Natural killer cell (primary cell): ENCODE data around the gene IFNG. TPM values are rescaled to one million over a fixed set of nuclear protein-coding genes. Genes with fewer than 3 reads are reported as not detected.
"Not testable (repeated sequence)": the region's sequence is repeated elsewhere in the genome, so short reads cannot be mapped to it uniquely, and the experiment has no call there.

ENCODE experiments used
- ATAC-seq, 3 donors: fragments of 150-1000 bp in 2 of 3; fragments of 200-7000 bp in 1 of 3; cut with Tn5 transposase; 1 replicate in 1 of 3; 2 replicates in 2 of 3; pipeline ENCODE4 v1.10.0; 2021; ENCODE audit warnings: mild to moderate bottlenecking in 2 of 3, moderate library complexity in 2 of 3
- DNase-seq, 2 donors: peaks; one replicate each; pipeline versions ENCODE4 v3.0.0 to v3.0.0-alpha.2; 2013 to 2021; ENCODE audit warnings: mixed read lengths in 1 of 2
- H3K27ac ChIP-seq: one replicate; pipeline ENCODE4 v1.5.1; 2013; ENCODE audit warnings: mild to moderate bottlenecking, low read length
- H3K27me3 ChIP-seq: one replicate; pipeline ENCODE4 v1.6.1; 2013; ENCODE audit warnings: low read length; ENCODE audit not compliant: control insufficient read depth, insufficient read depth
- H3K36me3 ChIP-seq: one replicate; pipeline ENCODE4 v1.6.1; 2013; ENCODE audit warnings: low read length; ENCODE audit not compliant: control insufficient read depth, insufficient read depth
- H3K4me1 ChIP-seq: one replicate; pipeline ENCODE4 v1.6.1; 2013; ENCODE audit warnings: low read length; ENCODE audit not compliant: control insufficient read depth, insufficient read depth
- H3K4me3 ChIP-seq: one replicate; pipeline ENCODE4 v1.5.1; 2013; ENCODE audit warnings: low read length
- H3K9me3 ChIP-seq: one replicate; pipeline ENCODE4 v1.6.1; 2013; ENCODE audit warnings: low read length; ENCODE audit not compliant: control insufficient read depth, insufficient read depth
- H3K27ac Mint-ChIP-seq, 2 donors: one replicate each; pipeline ENCODE4 v1.8.0; 2022; ENCODE audit warnings: mild to moderate bottlenecking in 2 of 2, mixed read lengths in 2 of 2, moderate library complexity in 1 of 2
- H3K27me3 Mint-ChIP-seq, 2 donors: one replicate each; pipeline ENCODE4 v1.8.0; 2022; ENCODE audit warnings: low read depth in 2 of 2, mixed read lengths in 2 of 2
- H3K36me3 Mint-ChIP-seq: one replicate; pipeline ENCODE4 v1.8.0; 2022; ENCODE audit warnings: mixed read lengths
- H3K4me1 Mint-ChIP-seq, 2 donors: one replicate each; pipeline ENCODE4 v1.8.0; 2022; ENCODE audit warnings: mixed read lengths in 2 of 2
- H3K4me3 Mint-ChIP-seq: one replicate; pipeline ENCODE4 v1.8.0; 2022; ENCODE audit warnings: mild to moderate bottlenecking, moderate library complexity, mixed read lengths
- H3K9me3 Mint-ChIP-seq, 2 donors: one replicate each; pipeline ENCODE4 v1.8.0; 2022; ENCODE audit warnings: mixed read lengths in 2 of 2
- WGBS: methylation state at CpG from one replicate; pipeline ENCODE4 v1.1.7; 2013; ENCODE audit warnings: missing lambda C conversion rate; ENCODE audit not compliant: insufficient coverage; 5-methylcytosine and 5-hydroxymethylcytosine counted together
- intact Hi-C: fragments of 100-400 bp; cut with micrococcal nuclease; formaldehyde crosslinking; loops from one replicate; pipeline ENCODE4 v1.14.2; 2022
- total RNA-seq, 4 donors: library from RNA; stranded (reverse); fragments of 120-200 nt in 1 of 4; gene quantifications; one replicate each; pipeline versions ENCODE4 v1.2.3 to v1.2.4, GENCODE V29; 2013 to 2022
- TF ChIP-seq, protein P1 (sequence below): fragments of 200-600 bp; IDR thresholded peaks from one replicate; pipeline ENCODE4 v1.8.0; 2022; ENCODE audit warnings: antibody characterized with exemption

The IFNG gene
- total RNA-seq, result 100 to 1,000 TPM in 2 of 3 donors, 10 to 100 TPM in 1; 66.5 to 248 (median 124) TPM
- 84.2 TPM for total RNA-seq (2013)

DNA sequence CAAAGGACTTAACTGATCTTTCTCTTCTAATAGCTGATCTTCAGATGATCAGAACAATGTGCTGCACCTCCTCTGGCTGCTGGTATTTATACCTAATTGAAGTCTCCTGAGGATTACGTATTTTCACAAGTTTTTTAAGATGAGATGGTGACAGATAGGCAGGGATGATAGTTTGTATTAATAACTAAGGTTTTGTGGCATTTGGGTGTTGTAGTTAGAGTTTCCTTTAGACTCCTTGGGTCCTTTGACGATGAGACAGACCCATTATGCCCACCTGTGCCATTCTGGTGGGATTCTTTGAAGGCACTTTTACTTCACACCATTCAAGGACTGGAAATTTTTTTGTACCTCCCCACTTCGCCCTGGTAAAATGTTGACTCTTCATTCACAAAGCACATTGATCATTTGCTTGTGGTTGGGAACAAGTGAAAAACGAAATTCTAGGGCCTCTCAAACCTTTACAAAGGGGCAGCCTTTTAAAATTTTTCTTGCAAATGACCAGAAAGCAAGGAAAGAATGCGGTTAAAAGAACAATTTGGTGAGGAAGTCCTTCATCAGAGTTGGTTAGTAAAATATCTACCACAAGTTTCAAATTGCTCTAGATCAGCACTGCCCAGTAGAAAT lies at the start of gene IFNG:
TSS of gene IFNG (minus strand) at position 60 of the 624 bp plus-strand sequence. CDS start 125 bp downstream, outside the sequence.
- peaks cover 8% of the 10 kb centered on the region for H3K36me3 ChIP-seq
- H3K36me3 Mint-ChIP-seq, result peaks cover 8% of the 10 kb centered on the region
- ATAC-seq (peak; percentile 70 to 81 (median 80)), DNase-seq (peak; percentile 36 to 79)
- peak within 1 kb of the TSS; percentile 54 for H3K4me3 ChIP-seq
- H3K27me3 ChIP-seq, result no peaks in the 10 kb centered on the region
- H3K9me3 ChIP-seq, result no peaks in the 10 kb centered on the region
- peaks cover 16% of the 10 kb centered on the region for H3K4me1 ChIP-seq
- H3K27me3 Mint-ChIP-seq, result no peaks in the 10 kb centered on the region
- peak within 1 kb of the TSS; percentile 92 for H3K4me3 Mint-ChIP-seq
- peak within 1 kb of the TSS; percentile 66 for H3K27ac ChIP-seq
- H3K9me3 Mint-ChIP-seq, result no peaks in the 10 kb centered on the region
- H3K4me1 Mint-ChIP-seq, result peaks cover 66 to 74% of the 10 kb centered on the region in 2 donors
- 24% methylated on average over 3 of the region's 5 CpGs for WGBS
- peak within 1 kb of the TSS; percentile 83 to 92 for H3K27ac Mint-ChIP-seq
- intact Hi-C loops, result loop anchor here (1.0 to 5.0 kb wide), 5 partner anchors 16 to 648 kb away; partner anchors contain the start of gene MDM2
- TF ChIP-seq, protein P1, sequence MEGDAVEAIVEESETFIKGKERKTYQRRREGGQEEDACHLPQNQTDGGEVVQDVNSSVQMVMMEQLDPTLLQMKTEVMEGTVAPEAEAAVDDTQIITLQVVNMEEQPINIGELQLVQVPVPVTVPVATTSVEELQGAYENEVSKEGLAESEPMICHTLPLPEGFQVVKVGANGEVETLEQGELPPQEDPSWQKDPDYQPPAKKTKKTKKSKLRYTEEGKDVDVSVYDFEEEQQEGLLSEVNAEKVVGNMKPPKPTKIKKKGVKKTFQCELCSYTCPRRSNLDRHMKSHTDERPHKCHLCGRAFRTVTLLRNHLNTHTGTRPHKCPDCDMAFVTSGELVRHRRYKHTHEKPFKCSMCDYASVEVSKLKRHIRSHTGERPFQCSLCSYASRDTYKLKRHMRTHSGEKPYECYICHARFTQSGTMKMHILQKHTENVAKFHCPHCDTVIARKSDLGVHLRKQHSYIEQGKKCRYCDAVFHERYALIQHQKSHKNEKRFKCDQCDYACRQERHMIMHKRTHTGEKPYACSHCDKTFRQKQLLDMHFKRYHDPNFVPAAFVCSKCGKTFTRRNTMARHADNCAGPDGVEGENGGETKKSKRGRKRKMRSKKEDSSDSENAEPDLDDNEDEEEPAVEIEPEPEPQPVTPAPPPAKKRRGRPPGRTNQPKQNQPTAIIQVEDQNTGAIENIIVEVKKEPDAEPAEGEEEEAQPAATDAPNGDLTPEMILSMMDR, result no peak

DNA sequence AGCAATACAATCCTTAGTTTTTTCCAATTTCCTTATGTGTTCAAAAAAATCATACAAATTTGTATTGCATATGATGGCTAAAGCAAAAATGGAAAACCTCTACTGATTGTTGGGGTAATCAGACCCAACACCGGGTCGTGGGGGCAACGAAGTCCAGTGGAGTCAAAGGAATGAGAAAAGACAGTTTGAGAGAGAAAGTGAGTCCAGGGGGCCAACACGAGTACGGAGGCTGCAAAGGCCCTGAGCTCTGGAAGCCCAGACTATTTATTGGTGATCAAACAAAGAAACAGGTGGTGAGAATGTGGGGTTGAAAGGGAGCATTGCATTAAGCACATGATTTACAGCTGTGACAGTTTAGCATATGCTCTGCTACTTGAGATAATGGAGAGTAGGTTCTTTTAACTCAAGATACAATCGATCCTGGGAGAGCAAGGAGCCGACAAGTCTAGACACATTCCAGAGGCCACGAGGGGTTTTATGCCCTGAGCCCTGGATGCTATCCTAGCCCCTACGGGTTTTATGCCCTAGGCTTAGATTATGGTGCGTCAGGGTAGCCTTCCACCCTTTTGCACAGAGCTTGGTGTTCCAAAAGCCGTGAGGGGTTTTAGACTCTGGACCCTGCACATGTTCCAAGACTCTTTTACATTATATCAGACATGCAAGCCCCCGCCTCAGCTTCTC lies 49.6 kb upstream of the IFNG start:
- H3K36me3 Mint-ChIP-seq, H3K27ac ChIP-seq, H3K9me3 Mint-ChIP-seq, H3K27me3 ChIP-seq, H3K4me3 ChIP-seq, H3K4me1 Mint-ChIP-seq, H3K27ac Mint-ChIP-seq, H3K9me3 ChIP-seq, H3K4me3 Mint-ChIP-seq, H3K36me3 ChIP-seq, ATAC-seq, DNase-seq, intact Hi-C loops, H3K4me1 ChIP-seq: not testable (repeated sequence)
- 87% methylated on average over 11 of the region's 12 CpGs for WGBS
- H3K27me3 Mint-ChIP-seq, result peaks cover 19 to 26% of the 10 kb centered on the region in 2 donors

DNA sequence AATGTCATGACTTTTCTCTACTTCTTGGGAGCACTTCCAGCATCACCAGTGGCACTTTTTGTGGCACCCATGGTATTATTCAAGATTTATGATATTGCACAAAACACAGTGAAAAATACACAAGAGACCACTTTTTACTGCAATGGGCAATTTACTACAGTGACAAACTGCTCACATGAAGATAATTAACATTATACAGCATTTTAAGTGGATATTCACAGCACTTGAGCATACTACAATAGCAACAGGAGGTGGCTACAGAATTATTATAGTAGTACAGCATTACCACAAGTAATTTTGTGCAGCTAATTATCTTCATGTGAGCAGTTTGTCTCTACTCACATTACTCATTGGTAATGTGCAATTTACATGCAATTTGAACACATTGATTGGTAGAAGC lies 47.7 kb upstream of the IFNG start:
- no peak for DNase-seq
- Mint-ChIP-seq H3K27ac (no peak overlapping the region), H3K36me3 (no peaks in the 10 kb centered on the region), H3K4me3 (no peak overlapping the region), H3K9me3 (no peaks in the 10 kb centered on the region), H3K4me1 (peaks cover 14 to 15% of the 10 kb centered on the region in 2 donors), H3K27me3 (peaks cover 7 to 17% of the 10 kb centered on the region in 2 donors)
- H3K4me3 ChIP-seq, result no peak overlapping the region
- H3K36me3 ChIP-seq, result no peaks in the 10 kb centered on the region
- no peak overlapping the region for H3K27ac ChIP-seq
- H3K4me1 ChIP-seq, result peaks cover 8% of the 10 kb centered on the region
- no peaks in the 10 kb centered on the region for H3K9me3 ChIP-seq
- ATAC-seq, result no peak
- TF ChIP-seq, protein P1, result no peak
- H3K27me3 ChIP-seq, result no peaks in the 10 kb centered on the region
- intact Hi-C loops, result no loop called here

DNA sequence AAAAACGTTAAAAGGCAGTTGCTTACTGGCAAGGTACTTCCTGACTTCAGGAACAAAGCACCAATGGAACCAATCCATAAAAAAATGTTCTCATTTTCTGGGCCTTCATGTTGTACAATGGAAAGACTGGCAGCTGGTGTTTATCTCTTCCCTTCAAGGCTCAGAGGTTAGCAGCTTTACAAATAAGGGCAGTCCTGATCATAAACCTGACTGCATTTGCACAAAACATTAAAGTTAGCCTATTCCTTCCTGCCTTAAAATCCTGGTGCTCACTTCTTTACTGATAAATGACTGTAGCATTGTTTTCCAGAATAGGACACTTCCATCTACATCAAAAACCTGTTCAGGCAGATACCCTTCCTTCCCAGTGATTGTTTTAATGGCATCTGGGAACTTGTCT lies 46.9 kb upstream of the IFNG start:
- H3K27ac ChIP-seq, result no peak overlapping the region
- H3K4me1 ChIP-seq, result peaks cover 9% of the 10 kb centered on the region
- H3K4me3 ChIP-seq, result no peak overlapping the region
- H3K9me3 ChIP-seq, result no peaks in the 10 kb centered on the region
- TF ChIP-seq, protein P1, result no peak
- Mint-ChIP-seq H3K27ac (no peak overlapping the region), H3K9me3 (no peaks in the 10 kb centered on the region), H3K4me1 (peaks cover 16 to 17% of the 10 kb centered on the region in 2 donors), H3K4me3 (no peak overlapping the region), H3K27me3 (peaks cover 0 to 10% of the 10 kb centered on the region in 2 donors), H3K36me3 (no peaks in the 10 kb centered on the region)
- ATAC-seq (no peak), DNase-seq (no peak)
- H3K36me3 ChIP-seq, result no peaks in the 10 kb centered on the region
- no peaks in the 10 kb centered on the region for H3K27me3 ChIP-seq
- intact Hi-C loops, result no loop called here
- 50% methylated on average over 1 of the region's 1 CpG for WGBS
